22Rv1 (cell line): Measurements from ENCODE around the gene NCOA1.
"Not testable (repeated sequence)": the region's sequence is repeated elsewhere in the genome, so short reads cannot be mapped to it uniquely, and the experiment has no call there.

Experiments
- H3K27ac ChIP-seq: fragments of 450-650 bp; 2 replicates; pipeline ENCODE4 v1.5.1; 2017
- ZFX ChIP-seq: fragments of 450-650 bp; IDR thresholded peaks from 2 replicates; pipeline ENCODE4 v1.6.1; 2017; ENCODE audit warnings: antibody characterized with exemption, borderline replicate concordance
- TF ChIP-seq, protein P1 (sequence below): fragments of 450-650 bp; IDR thresholded peaks from 2 replicates; pipeline ENCODE4 v1.5.1; 2017; ENCODE audit warnings: mild to moderate bottlenecking

Gene NCOA1

DNA sequence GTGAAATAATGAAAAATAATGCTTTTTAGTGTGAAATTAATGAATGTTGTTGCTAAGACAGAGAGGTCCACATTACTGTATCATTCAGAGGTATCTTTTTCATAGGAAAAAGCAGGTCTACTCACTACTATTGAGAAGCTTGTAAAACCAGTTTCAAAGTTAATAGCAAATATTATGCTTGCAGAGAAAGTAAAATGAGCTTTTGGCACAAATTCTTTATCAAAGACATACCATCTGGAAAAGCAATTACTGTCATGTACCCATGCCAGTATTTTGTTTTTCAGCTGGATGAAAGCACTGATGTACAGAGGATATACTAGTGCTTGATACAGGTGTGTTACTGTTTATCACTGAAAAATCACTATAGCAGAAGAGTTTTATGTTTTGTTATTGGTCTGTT is 77.5 kb downstream of the NCOA1 start:
- TF ChIP-seq, protein P1, sequence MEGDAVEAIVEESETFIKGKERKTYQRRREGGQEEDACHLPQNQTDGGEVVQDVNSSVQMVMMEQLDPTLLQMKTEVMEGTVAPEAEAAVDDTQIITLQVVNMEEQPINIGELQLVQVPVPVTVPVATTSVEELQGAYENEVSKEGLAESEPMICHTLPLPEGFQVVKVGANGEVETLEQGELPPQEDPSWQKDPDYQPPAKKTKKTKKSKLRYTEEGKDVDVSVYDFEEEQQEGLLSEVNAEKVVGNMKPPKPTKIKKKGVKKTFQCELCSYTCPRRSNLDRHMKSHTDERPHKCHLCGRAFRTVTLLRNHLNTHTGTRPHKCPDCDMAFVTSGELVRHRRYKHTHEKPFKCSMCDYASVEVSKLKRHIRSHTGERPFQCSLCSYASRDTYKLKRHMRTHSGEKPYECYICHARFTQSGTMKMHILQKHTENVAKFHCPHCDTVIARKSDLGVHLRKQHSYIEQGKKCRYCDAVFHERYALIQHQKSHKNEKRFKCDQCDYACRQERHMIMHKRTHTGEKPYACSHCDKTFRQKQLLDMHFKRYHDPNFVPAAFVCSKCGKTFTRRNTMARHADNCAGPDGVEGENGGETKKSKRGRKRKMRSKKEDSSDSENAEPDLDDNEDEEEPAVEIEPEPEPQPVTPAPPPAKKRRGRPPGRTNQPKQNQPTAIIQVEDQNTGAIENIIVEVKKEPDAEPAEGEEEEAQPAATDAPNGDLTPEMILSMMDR = no peak
- TF ChIP-seq ZFX = no peak
- no peak overlapping the region for H3K27ac ChIP-seq

GRCh38 chr2:24569565-24569964 is 78.5 kb downstream of the NCOA1 start:
- not testable (repeated sequence) for H3K27ac ChIP-seq

DNA sequence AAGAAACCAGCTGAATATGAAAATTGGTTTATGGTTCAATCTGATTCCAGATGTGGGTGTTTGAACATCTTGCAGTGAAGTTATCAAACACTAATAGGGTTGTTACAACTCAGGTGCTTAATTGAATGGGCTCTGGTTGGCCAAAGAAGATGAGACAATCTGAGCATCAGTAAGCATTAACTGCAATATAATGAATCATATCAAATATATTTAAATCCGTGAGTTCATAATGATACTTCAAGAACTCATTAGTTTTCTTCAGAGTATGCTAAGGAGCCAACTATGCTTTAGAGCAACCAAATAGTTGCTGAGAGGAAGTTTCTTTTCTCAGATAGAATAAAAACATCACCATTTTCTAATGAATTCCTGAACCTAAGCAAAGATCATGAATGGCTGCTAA is 79.2 kb downstream of the NCOA1 start:
- no peak overlapping the region for H3K27ac ChIP-seq
- TF ChIP-seq, protein P1 = no peak
- no peak for TF ChIP-seq ZFX

- no peak overlapping the region for H3K27ac ChIP-seq
- TF ChIP-seq, protein P1 = no peak
- TF ChIP-seq ZFX = no peak
Measured at GRCh38 chr2:24571828-24572442, 80.9 kb downstream of the NCOA1 start.

DNA sequence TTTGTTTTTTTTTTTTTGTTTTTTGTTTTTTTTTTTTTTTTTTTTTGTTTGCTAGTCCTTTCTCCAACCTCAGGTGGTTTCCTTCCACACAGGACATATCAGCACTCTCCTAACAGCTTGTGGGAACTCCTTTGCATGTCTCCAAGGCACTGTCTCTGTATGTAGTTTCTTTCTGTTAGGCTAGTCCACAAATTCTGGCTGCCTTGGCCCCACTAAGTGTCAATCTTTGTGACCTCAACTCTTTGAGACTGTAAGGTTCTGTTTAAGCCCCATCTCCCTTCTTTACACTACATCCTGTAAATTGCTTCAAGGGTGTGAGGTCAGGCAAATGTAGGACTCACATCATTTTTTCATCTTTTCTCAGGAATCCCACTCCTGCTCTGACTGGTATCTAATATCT is 85.1 kb downstream of the NCOA1 start:
- TF ChIP-seq, protein P1 = no peak
- TF ChIP-seq ZFX = no peak
- no peak overlapping the region for H3K27ac ChIP-seq

DNA sequence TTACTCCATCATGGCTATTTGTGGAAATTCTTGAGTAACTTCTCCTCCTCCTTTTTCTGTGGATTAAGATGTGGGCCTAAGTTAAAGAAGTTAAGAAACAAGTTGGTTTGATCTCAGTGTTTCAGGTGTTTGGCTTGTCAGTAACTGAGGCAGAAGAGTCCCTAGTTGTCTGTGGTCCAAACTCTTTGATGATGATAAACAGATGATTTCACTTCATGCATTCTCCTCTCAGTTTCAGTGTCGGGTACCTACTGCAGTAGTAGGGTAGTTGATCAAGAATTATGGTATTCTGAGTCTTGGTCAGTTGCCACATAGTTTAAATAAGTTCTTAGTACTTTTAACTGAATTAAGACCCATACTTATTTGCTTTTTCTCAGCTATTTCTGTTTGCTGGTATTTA is 85.6 kb downstream of the NCOA1 start:
- H3K27ac ChIP-seq = no peak overlapping the region
- TF ChIP-seq, protein P1 = no peak
- no peak for TF ChIP-seq ZFX

GRCh38 chr2:24577481-24577880 is 86.4 kb downstream of the NCOA1 start:
- no peak overlapping the region for H3K27ac ChIP-seq
- TF ChIP-seq ZFX = no peak
- TF ChIP-seq, protein P1 = no peak
